Measurements from ENCODE around the gene SLC22A31. TPM values are rescaled to one million over a fixed set of nuclear protein-coding genes. Genes with fewer than 3 reads are reported as not detected.

Gene SLC22A31
- total RNA-seq, 4 donors from 2014 or later: 0.97 to 2.2 (median 1.7) TPM

DNA sequence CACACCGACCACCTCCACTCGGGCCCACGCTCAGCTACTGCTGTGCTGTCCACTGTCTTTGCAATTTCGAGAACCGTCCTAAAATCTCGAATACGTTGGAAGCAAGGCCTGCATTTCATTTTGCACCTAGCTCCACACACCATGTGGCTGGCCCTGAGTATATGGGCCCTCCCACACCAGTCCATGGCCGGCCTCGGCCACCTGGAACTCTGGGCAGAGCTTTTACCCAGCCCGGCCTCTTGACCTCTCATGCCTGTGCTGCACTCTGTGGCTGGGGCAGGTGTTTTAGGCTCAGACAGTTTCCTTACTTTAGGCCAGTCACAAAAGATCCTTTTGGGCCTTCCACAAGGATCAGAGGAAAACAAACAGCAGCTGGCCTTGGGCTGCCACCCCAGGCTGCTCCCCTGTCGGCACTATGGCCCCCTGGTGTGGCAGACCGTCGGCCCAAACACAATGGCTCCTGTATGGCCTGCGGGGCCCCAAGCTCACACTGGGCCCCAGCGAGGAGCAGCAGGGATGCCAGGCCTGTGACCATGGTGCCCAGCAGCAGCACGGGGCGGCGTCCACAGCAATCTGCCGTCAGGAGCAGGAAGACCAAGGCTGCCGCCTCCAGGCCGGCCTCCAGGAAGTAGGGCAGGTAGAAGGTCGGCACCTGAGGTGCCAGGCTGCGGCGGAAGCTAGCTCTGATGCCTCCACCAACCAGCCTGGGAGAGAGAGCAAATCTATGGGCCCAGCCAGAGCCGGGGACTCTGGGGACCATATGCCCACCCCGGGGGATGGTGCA lies 2.5 kb downstream of the SLC22A31 start:
- DNase-seq (ENCODE audit: low spot score in 2 of 2): no peak

GRCh38 chr16:89197033-89197632 lies 3.2 kb downstream of the SLC22A31 start:
- TF ChIP-seq, protein P1, sequence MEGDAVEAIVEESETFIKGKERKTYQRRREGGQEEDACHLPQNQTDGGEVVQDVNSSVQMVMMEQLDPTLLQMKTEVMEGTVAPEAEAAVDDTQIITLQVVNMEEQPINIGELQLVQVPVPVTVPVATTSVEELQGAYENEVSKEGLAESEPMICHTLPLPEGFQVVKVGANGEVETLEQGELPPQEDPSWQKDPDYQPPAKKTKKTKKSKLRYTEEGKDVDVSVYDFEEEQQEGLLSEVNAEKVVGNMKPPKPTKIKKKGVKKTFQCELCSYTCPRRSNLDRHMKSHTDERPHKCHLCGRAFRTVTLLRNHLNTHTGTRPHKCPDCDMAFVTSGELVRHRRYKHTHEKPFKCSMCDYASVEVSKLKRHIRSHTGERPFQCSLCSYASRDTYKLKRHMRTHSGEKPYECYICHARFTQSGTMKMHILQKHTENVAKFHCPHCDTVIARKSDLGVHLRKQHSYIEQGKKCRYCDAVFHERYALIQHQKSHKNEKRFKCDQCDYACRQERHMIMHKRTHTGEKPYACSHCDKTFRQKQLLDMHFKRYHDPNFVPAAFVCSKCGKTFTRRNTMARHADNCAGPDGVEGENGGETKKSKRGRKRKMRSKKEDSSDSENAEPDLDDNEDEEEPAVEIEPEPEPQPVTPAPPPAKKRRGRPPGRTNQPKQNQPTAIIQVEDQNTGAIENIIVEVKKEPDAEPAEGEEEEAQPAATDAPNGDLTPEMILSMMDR (IDR thresholded peaks at IDR 0.05): no peak
- TF ChIP-seq POLR2A (IDR thresholded peaks at IDR 0.05): no peak
- 84 to 86% methylated on average over 8 to 12 of the region's 13 CpGs for WGBS, 2 donors
- no peak overlapping the region for H3K4me3 ChIP-seq (ENCODE audit: low read depth, poor library complexity, severe bottlenecking)
- intact Hi-C loops (cut with DNase I; ENCODE audit: low total_unique reads): no loop called here
- DNase-seq (ENCODE audit: low spot score in 2 of 2): no peak

More for the DNA sequence above, 2.5 kb downstream of the SLC22A31 start:
- WGBS, 2 donors: 79 to 86% methylated on average over 19 to 20 of the region's 26 CpGs
- H3K4me3 ChIP-seq (ENCODE audit: low read depth, poor library complexity, severe bottlenecking): no peak overlapping the region
- intact Hi-C loops (cut with DNase I; ENCODE audit: low total_unique reads): no loop called here
- TF ChIP-seq, protein P1 (IDR thresholded peaks at IDR 0.05): no peak
- no peak for TF ChIP-seq POLR2A (IDR thresholded peaks at IDR 0.05)

GRCh38 chr16:89195521-89196171 lies 4.7 kb downstream of the SLC22A31 start:
- TF ChIP-seq, protein P1 (IDR thresholded peaks at IDR 0.05): no peak
- no peak for TF ChIP-seq POLR2A (IDR thresholded peaks at IDR 0.05)
- no peak for DNase-seq (ENCODE audit: low spot score in 2 of 2)
- intact Hi-C loops (cut with DNase I; ENCODE audit: low total_unique reads): no loop called here
- WGBS, 2 donors: 78 to 89% methylated on average over 16 to 21 of the region's 21 CpGs
- no peak overlapping the region for H3K4me3 ChIP-seq (ENCODE audit: low read depth, poor library complexity, severe bottlenecking)

- TF ChIP-seq, protein P1 (IDR thresholded peaks at IDR 0.05): no peak
- no peak for TF ChIP-seq POLR2A (IDR thresholded peaks at IDR 0.05)
- intact Hi-C loops (cut with DNase I; ENCODE audit: low total_unique reads): no loop called here
- no peak overlapping the region for H3K4me3 ChIP-seq (ENCODE audit: low read depth, poor library complexity, severe bottlenecking)
- 82 to 86% methylated on average over 25 to 40 of the region's 45 CpGs for WGBS, 2 donors
- DNase-seq (ENCODE audit: low spot score in 2 of 2): no peak
Observed at GRCh38 chr16:89194340-89195311, 5.7 kb downstream of the SLC22A31 start.

DNA sequence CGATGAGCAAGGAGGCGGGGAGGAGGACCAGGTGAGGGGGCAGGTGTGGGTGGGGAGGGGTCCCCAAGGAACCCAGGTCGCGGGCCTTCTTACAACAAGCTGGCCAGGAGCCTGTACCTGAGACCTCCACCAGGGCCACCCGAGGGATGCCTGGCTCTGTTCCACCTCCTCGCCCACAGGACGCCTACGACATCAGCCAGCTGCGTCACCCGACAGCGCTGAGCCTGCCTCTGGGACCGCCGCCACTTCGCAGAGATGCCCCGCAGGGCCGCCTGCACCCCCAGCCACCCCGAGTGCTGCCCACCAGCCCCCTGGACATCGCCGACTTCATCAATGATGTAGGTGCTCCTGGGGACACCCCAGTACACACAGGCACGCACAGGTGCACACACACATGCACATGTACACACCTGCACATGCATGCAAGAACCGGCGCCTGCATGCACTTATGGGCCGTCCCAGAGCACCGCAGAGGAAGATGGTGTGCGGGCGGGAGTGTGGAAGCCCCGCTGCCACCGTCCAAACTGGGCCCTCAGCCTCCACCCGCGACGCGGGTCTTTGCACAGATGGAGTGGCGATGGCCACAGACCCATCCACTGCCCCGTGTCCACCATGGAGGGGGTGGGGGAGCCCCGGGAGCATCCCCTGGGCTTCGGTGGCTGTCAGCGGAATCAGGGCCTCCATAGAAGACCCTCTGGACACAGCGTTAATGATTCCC lies 6.6 kb downstream of the SLC22A31 start:
- WGBS, 2 donors: 52 to 62% methylated on average over 17 to 38 of the region's 38 CpGs
- TF ChIP-seq, protein P1 (IDR thresholded peaks at IDR 0.05): no peak
- TF ChIP-seq POLR2A (IDR thresholded peaks at IDR 0.05): no peak
- no peak overlapping the region for H3K4me3 ChIP-seq (ENCODE audit: low read depth, poor library complexity, severe bottlenecking)
- no peak for DNase-seq (ENCODE audit: low spot score in 2 of 2)
- intact Hi-C loops (cut with DNase I; ENCODE audit: low total_unique reads): no loop called here

All from lower leg skin (tissue), 4 donors.